WTC11 (cell line): ENCODE results near the gene FAXDC2. TPM values are rescaled to one million over a fixed set of nuclear protein-coding genes. Genes with fewer than 3 reads are reported as not detected.

Experiments
- ATAC-seq: fragments of 200-7000 bp; cut with Tn5 transposase; 2 replicates; pipeline ENCODE4 v1.10.0; 2021; ENCODE audit warnings: mild to moderate bottlenecking, moderate library complexity
- CTCF ChIA-PET: fragments of 300-600 bp; sonication (Branson Sonifier 250); formaldehyde crosslinking; loops from one replicate; lab custom pipeline; 2021; ENCODE audit warnings: antibody characterized with exemption; lab: Charles Lee
- POLR2A ChIA-PET: fragments of 350-600 bp; sonication (Branson Sonifier 250); formaldehyde crosslinking; loops from one replicate; lab custom pipeline; 2021; ENCODE audit warnings: antibody characterized with exemption; lab: Charles Lee
- DNase-seq: peaks from one replicate; pipeline ENCODE4 v3.0.0; 2021; ENCODE audit warnings: low spot score
- H3K27ac Mint-ChIP-seq: 2 replicates; pipeline ENCODE4 v1.8.0; 2021; ENCODE audit warnings: mixed read lengths
- H3K27me3 Mint-ChIP-seq: 2 replicates; pipeline ENCODE4 v1.8.0; 2021; ENCODE audit warnings: low read depth, mild to moderate bottlenecking, moderate library complexity, mixed read lengths
- H3K36me3 Mint-ChIP-seq: 2 replicates; pipeline ENCODE4 v1.8.0; 2021; ENCODE audit warnings: mixed read lengths
- H3K4me1 Mint-ChIP-seq: 2 replicates; pipeline ENCODE4 v1.8.0; 2022; ENCODE audit warnings: mixed read lengths
- H3K4me3 Mint-ChIP-seq: 2 replicates; pipeline ENCODE4 v1.8.0; 2021; ENCODE audit warnings: mild to moderate bottlenecking, moderate library complexity, mixed read lengths
- H3K9me3 Mint-ChIP-seq: 2 replicates; pipeline ENCODE4 v1.8.0; 2021; ENCODE audit warnings: mixed read lengths
- AFF4 ChIP-seq: sonication (generic); formaldehyde crosslinking; IDR thresholded peaks from 2 replicates; pipeline ENCODE4 v1.8.1; 2023; ENCODE audit warnings: mild to moderate bottlenecking, missing genetic modification reagents, borderline replicate concordance
- EMX1 ChIP-seq: fragments of 250-450 bp; sonication (Bioruptor Pico); IDR thresholded peaks from 2 replicates; pipeline ENCODE4 v1.8.0; 2021; ENCODE audit warnings: mild to moderate bottlenecking
- ERG ChIP-seq: fragments of 250-450 bp; sonication (Bioruptor Pico); IDR thresholded peaks from 2 replicates; pipeline ENCODE4 v1.8.0; 2021; ENCODE audit warnings: mild to moderate bottlenecking
- FOXK1 ChIP-seq: sonication (generic); formaldehyde crosslinking; IDR thresholded peaks from 2 replicates; pipeline ENCODE4 v1.8.0; 2022; ENCODE audit warnings: mild to moderate bottlenecking, moderate library complexity, missing genetic modification reagents
- GABPB1 ChIP-seq: sonication (generic); formaldehyde crosslinking; IDR thresholded peaks from 2 replicates; pipeline ENCODE4 v1.8.1; 2023; ENCODE audit warnings: mild to moderate bottlenecking, missing genetic modification reagents
- JUN ChIP-seq: sonication (generic); formaldehyde crosslinking; IDR thresholded peaks from 2 replicates; pipeline ENCODE4 v1.8.0; 2023; ENCODE audit warnings: mild to moderate bottlenecking, missing genetic modification reagents
- SOX15 ChIP-seq: fragments of 250-450 bp; sonication (Bioruptor Pico); IDR thresholded peaks from 2 replicates; pipeline ENCODE4 v1.9.0; 2021; ENCODE audit warnings: mild to moderate bottlenecking
- TP53 ChIP-seq: sonication (generic); formaldehyde crosslinking; IDR thresholded peaks from 2 replicates; pipeline ENCODE4 v1.8.1; 2023; ENCODE audit warnings: mild to moderate bottlenecking, missing genetic modification reagents
- ZNF138 ChIP-seq: sonication (generic); formaldehyde crosslinking; conservative IDR thresholded peaks from 2 replicates; pipeline ENCODE4 v1.8.1; 2022; ENCODE audit warnings: mild to moderate bottlenecking, moderate library complexity, missing genetic modification reagents
- ZNF423 ChIP-seq: fragments of 250-450 bp; sonication (Bioruptor Pico); IDR thresholded peaks from 2 replicates; pipeline ENCODE4 v2.1.2; 2022; ENCODE audit warnings: mild to moderate bottlenecking, moderate library complexity
- ZNF671 ChIP-seq: fragments of 250-450 bp; sonication (Bioruptor Pico); IDR thresholded peaks from 2 replicates; pipeline ENCODE4 v1.8.0; 2021; ENCODE audit warnings: mild to moderate bottlenecking
- total RNA-seq: library from RNA; stranded (reverse); gene quantifications from 3 replicates; pipeline ENCODE4 v1.2.3, GENCODE V29; 2021
- TF ChIP-seq, protein P1 (sequence below): sonication (generic); formaldehyde crosslinking; IDR thresholded peaks from 2 replicates; pipeline ENCODE4 v1.8.1; 2022; ENCODE audit warnings: missing genetic modification reagents, borderline replicate concordance
- TF ChIP-seq, protein P2 (sequence below): sonication (generic); formaldehyde crosslinking; IDR thresholded peaks from 2 replicates; pipeline ENCODE4 v1.8.1; 2022; ENCODE audit warnings: low read depth, missing genetic modification reagents, borderline replicate concordance
- TF ChIP-seq, protein P3 (sequence below): sonication (generic); formaldehyde crosslinking; IDR thresholded peaks from 2 replicates; pipeline ENCODE4 v1.8.0; 2022; ENCODE audit warnings: mild to moderate bottlenecking, missing genetic modification reagents
- TF ChIP-seq, protein P4 (sequence below): sonication (generic); formaldehyde crosslinking; IDR thresholded peaks from 2 replicates; pipeline ENCODE4 v1.8.0; 2023; ENCODE audit warnings: missing genetic modification reagents, mild to moderate bottlenecking, borderline replicate concordance
- TF ChIP-seq, protein P5 (sequence below): sonication (generic); formaldehyde crosslinking; IDR thresholded peaks from 2 replicates; pipeline ENCODE4 v1.8.0; 2022; ENCODE audit warnings: mild to moderate bottlenecking, missing genetic modification reagents

The FAXDC2 gene
- total RNA-seq, 1 experiment from 2014 or later: 3.9 TPM

GRCh38 chr5:154849791-154850201, 607 bp downstream of the FAXDC2 start:
- Mint-ChIP-seq H3K27ac (peak overlapping the region; percentile 97), H3K9me3 (no peaks in the 10 kb centered on the region), H3K4me3 (peak overlapping the region; percentile 83), H3K27me3 (no peaks in the 10 kb centered on the region), H3K4me1 (peaks cover 23% of the 10 kb centered on the region), H3K36me3 (no peaks in the 10 kb centered on the region)
- CTCF ChIA-PET: interaction anchor here (1.2 kb wide), 3 partner anchors 18 to 329 kb away, joined by 3 to 7 read pairs (median 5); no protein-coding TSS in a partner anchor
- peak; percentile 7; the same call in 1 of the 2 replicates for ATAC-seq
- no peak for DNase-seq
- POLR2A ChIA-PET: no interaction called here
- TF ChIP-seq JUN (CRISPR knock-in tag) (no peak), FOXK1 (CRISPR knock-in tag) (no peak), ZNF423 (CRISPR knock-in tag) (no peak), GABPB1 (CRISPR knock-in tag) (no peak), ZNF138 (CRISPR knock-in tag) (no peak), EMX1 (CRISPR knock-in tag) (no peak), ERG (CRISPR knock-in tag) (no peak), SOX15 (CRISPR knock-in tag) (no peak), AFF4 (CRISPR knock-in tag) (no peak), ZNF671 (no peak), TP53 (no peak)
- TF ChIP-seq, protein P1, sequence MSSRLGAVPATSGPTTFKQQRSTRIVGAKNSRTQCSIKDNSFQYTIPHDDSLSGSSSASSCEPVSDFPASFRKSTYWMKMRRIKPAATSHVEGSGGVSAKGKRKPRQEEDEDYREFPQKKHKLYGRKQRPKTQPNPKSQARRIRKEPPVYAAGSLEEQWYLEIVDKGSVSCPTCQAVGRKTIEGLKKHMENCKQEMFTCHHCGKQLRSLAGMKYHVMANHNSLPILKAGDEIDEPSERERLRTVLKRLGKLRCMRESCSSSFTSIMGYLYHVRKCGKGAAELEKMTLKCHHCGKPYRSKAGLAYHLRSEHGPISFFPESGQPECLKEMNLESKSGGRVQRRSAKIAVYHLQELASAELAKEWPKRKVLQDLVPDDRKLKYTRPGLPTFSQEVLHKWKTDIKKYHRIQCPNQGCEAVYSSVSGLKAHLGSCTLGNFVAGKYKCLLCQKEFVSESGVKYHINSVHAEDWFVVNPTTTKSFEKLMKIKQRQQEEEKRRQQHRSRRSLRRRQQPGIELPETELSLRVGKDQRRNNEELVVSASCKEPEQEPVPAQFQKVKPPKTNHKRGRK (CRISPR knock-in tag): no peak
- TF ChIP-seq, protein P2, sequence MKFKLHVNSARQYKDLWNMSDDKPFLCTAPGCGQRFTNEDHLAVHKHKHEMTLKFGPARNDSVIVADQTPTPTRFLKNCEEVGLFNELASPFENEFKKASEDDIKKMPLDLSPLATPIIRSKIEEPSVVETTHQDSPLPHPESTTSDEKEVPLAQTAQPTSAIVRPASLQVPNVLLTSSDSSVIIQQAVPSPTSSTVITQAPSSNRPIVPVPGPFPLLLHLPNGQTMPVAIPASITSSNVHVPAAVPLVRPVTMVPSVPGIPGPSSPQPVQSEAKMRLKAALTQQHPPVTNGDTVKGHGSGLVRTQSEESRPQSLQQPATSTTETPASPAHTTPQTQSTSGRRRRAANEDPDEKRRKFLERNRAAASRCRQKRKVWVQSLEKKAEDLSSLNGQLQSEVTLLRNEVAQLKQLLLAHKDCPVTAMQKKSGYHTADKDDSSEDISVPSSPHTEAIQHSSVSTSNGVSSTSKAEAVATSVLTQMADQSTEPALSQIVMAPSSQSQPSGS: no peak
- TF ChIP-seq, protein P3, sequence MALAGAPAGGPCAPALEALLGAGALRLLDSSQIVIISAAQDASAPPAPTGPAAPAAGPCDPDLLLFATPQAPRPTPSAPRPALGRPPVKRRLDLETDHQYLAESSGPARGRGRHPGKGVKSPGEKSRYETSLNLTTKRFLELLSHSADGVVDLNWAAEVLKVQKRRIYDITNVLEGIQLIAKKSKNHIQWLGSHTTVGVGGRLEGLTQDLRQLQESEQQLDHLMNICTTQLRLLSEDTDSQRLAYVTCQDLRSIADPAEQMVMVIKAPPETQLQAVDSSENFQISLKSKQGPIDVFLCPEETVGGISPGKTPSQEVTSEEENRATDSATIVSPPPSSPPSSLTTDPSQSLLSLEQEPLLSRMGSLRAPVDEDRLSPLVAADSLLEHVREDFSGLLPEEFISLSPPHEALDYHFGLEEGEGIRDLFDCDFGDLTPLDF (CRISPR knock-in tag): no peak
- TF ChIP-seq, protein P4, sequence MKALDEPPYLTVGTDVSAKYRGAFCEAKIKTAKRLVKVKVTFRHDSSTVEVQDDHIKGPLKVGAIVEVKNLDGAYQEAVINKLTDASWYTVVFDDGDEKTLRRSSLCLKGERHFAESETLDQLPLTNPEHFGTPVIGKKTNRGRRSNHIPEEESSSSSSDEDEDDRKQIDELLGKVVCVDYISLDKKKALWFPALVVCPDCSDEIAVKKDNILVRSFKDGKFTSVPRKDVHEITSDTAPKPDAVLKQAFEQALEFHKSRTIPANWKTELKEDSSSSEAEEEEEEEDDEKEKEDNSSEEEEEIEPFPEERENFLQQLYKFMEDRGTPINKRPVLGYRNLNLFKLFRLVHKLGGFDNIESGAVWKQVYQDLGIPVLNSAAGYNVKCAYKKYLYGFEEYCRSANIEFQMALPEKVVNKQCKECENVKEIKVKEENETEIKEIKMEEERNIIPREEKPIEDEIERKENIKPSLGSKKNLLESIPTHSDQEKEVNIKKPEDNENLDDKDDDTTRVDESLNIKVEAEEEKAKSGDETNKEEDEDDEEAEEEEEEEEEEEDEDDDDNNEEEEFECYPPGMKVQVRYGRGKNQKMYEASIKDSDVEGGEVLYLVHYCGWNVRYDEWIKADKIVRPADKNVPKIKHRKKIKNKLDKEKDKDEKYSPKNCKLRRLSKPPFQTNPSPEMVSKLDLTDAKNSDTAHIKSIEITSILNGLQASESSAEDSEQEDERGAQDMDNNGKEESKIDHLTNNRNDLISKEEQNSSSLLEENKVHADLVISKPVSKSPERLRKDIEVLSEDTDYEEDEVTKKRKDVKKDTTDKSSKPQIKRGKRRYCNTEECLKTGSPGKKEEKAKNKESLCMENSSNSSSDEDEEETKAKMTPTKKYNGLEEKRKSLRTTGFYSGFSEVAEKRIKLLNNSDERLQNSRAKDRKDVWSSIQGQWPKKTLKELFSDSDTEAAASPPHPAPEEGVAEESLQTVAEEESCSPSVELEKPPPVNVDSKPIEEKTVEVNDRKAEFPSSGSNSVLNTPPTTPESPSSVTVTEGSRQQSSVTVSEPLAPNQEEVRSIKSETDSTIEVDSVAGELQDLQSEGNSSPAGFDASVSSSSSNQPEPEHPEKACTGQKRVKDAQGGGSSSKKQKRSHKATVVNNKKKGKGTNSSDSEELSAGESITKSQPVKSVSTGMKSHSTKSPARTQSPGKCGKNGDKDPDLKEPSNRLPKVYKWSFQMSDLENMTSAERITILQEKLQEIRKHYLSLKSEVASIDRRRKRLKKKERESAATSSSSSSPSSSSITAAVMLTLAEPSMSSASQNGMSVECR (CRISPR knock-in tag): no peak
- TF ChIP-seq, protein P5, sequence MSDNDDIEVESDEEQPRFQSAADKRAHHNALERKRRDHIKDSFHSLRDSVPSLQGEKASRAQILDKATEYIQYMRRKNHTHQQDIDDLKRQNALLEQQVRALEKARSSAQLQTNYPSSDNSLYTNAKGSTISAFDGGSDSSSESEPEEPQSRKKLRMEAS (CRISPR knock-in tag): no peak
